Kidney capillary endothelial cell (primary cell): Measurements from ENCODE around the gene TMEM94.
A peak's percentile ranks its signal among the peaks of the same experiment; 100 is the strongest.
"Not testable (repeated sequence)": the region's sequence is repeated elsewhere in the genome, so short reads cannot be mapped to it uniquely, and the experiment has no call there.

Experiments used
- DNase-seq: peaks from one replicate; pipeline ENCODE4 v3.0.0-alpha.2; 2018; ENCODE audit warnings: low spot score

TMEM94 gene

DNA sequence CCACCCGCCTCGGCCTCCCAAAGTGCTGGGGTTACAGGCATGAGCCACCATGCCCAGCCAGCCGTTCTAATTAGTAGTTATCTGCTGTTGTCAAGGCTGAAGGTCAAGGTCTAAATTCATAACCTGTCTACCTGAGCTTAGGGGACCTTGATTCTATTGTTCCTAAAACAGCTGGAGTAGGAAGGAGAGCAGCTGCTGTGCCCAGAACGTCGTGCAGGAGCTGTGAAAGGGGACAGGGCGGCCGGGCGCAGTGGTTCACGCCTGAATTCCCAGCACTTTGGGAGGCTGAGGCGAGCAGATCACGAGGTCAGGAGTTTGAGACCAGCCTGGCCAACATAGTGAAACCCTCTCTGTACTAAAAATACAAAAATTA is 21.0 kb downstream of the TMEM94 start:
- DNase-seq: not testable (repeated sequence)

- no peak for DNase-seq
These were observed 22.1 kb downstream of the TMEM94 start for GRCh38 chr17:75478508-75478907.

- no peak for DNase-seq
These were observed 23.8 kb downstream of the TMEM94 start for GRCh38 chr17:75480281-75480680.

GRCh38 chr17:75481194-75482068 is 25.0 kb downstream of the TMEM94 start:
- no peak for DNase-seq

DNA sequence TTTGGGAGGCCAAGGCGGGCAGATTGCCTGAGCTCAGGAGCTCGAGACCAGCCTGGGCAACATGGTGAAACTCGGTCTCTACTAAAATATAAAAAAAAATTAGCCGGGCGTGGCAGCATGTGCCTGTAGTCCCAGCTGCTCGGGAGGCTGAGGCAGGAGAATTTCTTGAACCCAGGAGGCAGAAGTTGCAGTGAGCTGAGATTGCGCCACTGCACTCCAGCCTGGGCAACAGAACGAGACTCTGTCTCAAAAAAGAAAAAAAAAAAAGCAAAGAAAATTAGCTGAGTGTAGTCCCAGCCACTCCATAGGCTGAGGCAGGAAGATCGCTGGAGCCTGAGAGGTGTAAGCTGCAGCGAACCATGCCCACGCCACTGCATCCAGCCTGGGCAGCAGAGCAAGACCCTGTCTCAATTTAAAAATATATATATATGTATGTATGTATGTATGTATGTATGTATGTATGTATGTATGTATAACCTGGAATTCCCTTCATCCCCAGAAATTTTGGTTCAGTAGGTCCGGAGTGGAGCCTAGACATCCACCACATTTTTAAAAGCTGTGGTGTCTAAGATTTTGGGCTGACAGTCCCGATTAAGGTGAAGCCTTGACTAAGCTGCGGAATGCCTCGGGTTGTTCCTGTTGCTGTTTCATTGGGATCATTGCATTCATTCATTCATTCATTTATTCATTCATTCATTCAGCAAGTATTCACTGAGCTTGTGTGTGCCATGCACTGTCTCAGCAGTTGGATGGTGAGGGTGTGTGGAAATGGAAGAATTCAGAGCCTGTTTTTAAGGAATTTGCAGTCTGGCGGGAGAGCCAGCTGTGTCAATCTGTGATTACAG is 25.9 kb downstream of the TMEM94 start:
- DNase-seq: no peak

GRCh38 chr17:75485688-75486087 is 29.3 kb downstream of the TMEM94 start:
- no peak for DNase-seq

DNA sequence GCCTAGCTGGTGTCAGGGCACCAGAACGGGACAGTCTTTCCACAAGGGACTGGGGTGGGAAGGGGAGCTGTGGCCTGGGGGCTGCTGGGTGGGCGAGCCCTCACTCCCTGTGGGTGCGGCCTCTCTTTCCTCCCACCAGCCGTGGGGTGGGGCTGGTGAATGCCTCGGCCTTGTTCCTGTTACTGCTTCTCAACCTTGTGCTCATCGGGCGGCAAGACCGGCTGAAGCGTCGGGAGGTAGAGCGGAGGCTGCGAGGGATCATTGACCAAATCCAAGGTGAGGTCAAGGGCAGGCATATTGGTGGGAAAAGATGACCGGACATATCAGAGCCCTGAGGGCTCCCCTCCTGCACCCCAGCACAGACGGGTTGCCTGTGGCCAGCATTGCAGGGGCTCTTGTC is 29.7 kb downstream of the TMEM94 start:
- no peak for DNase-seq

- DNase-seq: no peak
These were observed 30.5 kb downstream of the TMEM94 start for GRCh38 chr17:75486951-75487350.

- no peak for DNase-seq
These were observed 31.1 kb downstream of the TMEM94 start for GRCh38 chr17:75487351-75488070.

DNA sequence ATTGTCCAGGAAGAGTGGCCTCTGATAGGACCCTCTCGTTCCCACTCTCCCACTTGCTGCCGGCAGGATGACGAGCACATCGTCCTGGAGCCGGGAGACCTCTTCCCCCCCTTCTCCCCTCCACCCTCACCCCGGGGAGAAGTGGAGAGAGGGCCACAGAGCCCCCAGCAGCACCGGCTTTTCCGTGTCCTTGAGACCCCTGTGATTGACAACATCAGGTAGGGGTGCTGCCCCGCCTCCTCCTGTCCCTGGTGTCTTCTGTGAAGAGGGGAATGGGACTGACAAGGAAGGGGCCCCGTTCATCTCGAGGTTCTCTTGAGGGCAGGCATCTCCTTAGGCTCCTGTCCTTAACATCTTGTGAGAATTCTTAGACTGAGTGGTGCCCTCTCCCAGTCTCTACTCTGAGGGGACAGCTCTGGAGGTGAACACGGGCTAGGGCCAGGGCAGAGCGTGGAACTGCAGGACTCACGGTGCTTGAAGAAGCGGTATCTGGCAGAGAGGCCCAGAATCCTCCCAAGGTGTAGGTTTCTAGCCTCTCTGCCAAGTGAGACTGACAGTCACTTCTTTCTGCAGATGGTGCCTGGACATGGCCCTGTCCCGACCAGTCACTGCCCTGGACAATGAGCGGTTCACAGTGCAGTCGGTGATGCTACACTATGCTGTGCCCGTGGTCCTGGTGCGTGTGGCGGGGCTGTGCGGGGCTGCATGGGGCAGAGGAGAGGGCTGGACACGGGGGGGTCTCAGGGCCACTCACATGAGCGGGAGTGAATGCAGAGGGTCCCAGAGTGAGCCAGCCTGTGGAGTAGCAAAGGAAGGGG is 32.5 kb downstream of the TMEM94 start:
- no peak for DNase-seq

DNA sequence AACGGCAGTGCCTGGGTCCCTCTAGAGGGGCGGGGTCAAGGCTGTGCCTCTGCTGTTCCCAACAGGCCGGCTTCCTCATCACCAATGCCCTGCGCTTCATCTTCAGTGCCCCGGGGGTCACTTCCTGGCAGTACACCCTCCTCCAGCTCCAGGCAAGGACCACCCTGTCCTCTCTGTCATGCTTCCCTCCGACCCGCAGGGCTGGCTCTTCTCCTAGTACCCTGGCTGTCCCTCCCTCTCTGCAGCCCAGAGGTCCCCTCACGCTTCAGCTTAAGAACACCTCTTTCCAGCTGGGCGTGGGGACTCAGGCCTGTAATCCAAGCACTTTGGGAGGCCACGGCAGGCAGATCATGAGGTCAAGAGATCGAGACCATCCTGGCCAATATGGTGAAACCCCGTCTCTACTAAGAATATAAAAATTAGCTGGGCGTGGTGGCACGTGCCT is 33.1 kb downstream of the TMEM94 start:
- DNase-seq: no peak

- no peak for DNase-seq
These were observed 33.8 kb downstream of the TMEM94 start for GRCh38 chr17:75490173-75490743.

- DNase-seq: no peak
These were observed 34.7 kb downstream of the TMEM94 start for GRCh38 chr17:75490953-75491649.

DNA sequence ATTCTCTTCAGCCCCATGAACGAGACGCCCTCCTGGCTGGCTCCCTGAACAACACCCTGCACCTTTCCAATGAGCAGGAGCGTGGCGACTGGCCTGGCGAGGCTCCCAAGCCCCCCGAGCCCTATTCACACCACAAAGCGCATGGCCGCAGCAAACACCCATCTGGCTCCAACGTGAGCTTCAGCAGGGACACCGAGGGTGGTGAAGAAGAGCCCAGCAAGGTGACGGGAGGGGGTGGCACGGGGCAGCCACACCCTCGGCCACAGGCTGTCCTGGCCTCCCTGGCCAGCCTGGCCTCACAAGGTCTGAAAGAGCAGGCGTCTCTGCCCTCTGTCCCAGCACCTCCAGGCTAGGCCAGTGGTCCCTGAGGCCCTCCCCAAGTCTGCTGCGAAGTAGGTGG is 35.2 kb downstream of the TMEM94 start:
- no peak for DNase-seq

DNA sequence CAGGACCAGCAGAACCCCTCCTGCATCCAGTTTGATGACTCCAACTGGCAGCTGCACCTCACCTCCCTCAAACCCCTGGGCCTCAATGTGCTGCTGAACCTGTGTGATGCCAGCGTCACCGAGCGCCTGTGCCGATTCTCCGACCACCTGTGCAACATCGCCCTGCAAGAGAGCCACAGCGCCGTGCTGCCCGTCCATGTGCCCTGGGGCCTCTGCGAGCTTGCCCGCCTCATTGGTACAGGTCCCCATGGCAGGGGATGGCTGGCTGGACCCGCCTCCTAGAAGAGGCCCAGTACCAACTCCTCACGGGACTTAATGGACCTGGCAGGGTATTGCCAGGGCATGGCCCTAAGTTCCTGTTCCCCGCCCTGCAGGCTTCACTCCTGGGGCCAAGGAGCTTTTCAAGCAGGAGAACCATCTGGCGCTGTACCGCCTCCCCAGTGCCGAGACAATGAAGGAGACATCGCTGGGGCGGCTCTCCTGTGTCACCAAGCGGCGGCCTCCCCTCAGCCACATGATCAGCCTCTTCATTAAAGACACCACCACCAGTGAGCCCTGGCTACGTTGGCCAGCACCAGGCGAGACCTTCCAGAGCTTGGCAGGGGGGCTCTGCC is 36.2 kb downstream of the TMEM94 start:
- no peak for DNase-seq

GRCh38 chr17:75493476-75494129 is 37.2 kb downstream of the TMEM94 start:
- no peak for DNase-seq

DNA sequence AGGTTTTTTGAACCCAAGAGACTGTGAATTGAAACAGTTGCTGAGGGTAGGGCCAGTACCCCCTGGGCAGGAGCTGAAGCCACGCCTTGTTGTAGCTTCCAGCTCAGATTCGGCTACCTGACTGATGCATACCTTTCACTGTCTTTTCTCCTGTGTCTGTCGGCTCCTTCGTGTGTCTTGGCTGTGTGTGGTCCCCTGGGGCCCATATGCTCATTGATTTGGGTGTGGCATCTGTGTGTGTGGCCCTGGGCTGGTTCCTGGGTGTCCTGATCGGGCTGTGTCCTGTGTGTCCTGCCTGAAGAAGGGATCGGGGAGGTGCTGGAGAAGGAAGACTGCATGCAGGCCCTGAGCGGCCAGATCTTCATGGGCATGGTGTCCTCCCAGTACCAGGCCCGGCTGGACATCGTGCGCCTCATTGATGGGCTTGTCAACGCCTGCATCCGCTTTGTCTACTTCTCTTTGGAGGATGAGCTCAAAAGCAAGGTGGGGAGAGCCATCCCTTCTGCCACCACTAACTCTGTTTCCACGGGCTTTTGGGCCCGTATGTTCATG is 38.0 kb downstream of the TMEM94 start:
- DNase-seq: no peak

- DNase-seq: no peak
These were observed 39.6 kb downstream of the TMEM94 start for GRCh38 chr17:75496005-75496404.

DNA sequence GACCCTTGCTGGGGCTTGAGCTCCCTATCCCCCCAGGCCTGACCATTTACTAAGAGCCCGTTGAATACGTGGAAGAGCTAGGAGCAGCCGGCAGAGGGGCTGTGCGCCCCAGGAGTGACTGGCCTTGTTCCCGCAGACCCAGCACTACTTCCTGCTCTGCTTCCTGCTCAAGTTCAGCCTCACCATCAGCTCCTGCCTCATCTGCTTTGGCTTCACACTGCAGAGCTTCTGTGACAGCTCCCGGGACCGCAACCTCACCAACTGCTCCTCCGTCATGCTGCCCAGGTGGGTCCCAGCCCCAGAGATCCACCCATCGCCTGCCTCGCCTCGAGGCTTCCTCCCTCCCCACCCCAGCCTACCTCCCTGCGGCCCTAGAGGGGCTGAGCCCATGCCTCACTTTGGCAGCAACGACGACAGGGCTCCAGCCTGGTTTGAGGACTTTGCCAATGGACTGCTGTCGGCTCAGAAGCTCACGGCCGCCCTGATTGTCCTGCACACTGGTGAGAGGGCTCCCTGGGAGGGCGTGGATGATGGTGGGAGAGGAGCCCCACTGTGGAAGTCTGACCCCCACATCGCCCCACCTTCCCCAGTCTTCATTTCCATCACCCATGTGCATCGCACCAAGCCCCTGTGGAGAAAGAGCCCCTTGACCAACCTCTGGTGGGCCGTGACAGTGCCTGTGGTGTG is 41.7 kb downstream of the TMEM94 start:
- DNase-seq: peak; percentile 75
